ENCODE measurements around the gene TCP10L. TPM values are rescaled to one million over a fixed set of nuclear protein-coding genes. Genes with fewer than 3 reads are reported as not detected.
"Not testable (repeated sequence)": the region's sequence is repeated elsewhere in the genome, so short reads cannot be mapped to it uniquely, and the experiment has no call there.

TCP10L gene, protein sequence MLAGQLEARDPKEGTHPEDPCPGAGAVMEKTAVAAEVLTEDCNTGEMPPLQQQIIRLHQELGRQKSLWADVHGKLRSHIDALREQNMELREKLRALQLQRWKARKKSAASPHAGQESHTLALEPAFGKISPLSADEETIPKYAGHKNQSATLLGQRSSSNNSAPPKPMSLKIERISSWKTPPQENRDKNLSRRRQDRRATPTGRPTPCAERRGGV
- under 0.01 and 0.06 TPM in 2 replicates for total RNA-seq

DNA sequence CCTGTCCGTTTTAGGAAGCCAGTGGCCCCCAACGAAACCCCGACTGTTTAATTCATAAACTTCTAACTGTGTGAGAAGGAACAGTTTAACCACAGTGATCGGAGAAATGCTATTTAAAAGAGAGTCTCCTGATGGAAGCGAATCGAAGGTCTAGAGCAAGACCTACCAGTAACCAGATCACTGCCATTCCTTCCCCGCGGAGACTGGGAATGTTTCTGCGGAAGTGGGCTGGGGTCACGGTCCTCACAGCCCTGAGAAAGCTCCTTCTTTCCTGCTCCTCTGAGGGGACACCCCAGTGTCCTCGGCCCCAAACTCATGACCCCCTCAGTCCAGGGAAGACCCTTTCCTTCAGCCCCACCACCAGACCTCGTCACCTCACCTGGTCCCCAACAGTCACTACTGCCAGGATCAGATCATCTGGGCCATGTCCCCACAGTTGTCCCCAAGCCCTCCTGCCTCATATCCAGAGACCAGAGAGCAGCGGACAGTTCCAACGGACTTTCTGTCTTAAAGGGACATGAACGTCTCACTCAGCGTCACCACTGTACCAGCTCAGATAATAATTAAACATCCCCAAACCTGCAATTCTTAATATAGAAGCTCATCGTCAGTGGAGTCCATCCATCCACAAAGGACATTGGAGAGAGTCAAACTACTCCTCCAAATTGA lies at the start of gene TCP10L:
TSS of gene TCP10L (minus strand) at position 482 of the 669 bp plus-strand sequence. CDS start 1,219 bp downstream, outside the sequence.
- DNase-seq (ENCODE audit: low read depth): no peak
- H3K4me3 ChIP-seq (ENCODE audit: low read depth, low read length): no peak within 1 kb of the TSS
- TF ChIP-seq, protein P1, sequence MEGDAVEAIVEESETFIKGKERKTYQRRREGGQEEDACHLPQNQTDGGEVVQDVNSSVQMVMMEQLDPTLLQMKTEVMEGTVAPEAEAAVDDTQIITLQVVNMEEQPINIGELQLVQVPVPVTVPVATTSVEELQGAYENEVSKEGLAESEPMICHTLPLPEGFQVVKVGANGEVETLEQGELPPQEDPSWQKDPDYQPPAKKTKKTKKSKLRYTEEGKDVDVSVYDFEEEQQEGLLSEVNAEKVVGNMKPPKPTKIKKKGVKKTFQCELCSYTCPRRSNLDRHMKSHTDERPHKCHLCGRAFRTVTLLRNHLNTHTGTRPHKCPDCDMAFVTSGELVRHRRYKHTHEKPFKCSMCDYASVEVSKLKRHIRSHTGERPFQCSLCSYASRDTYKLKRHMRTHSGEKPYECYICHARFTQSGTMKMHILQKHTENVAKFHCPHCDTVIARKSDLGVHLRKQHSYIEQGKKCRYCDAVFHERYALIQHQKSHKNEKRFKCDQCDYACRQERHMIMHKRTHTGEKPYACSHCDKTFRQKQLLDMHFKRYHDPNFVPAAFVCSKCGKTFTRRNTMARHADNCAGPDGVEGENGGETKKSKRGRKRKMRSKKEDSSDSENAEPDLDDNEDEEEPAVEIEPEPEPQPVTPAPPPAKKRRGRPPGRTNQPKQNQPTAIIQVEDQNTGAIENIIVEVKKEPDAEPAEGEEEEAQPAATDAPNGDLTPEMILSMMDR (conservative IDR thresholded peaks at IDR 0.05; ENCODE audit: low read depth, low read length): no peak

DNA sequence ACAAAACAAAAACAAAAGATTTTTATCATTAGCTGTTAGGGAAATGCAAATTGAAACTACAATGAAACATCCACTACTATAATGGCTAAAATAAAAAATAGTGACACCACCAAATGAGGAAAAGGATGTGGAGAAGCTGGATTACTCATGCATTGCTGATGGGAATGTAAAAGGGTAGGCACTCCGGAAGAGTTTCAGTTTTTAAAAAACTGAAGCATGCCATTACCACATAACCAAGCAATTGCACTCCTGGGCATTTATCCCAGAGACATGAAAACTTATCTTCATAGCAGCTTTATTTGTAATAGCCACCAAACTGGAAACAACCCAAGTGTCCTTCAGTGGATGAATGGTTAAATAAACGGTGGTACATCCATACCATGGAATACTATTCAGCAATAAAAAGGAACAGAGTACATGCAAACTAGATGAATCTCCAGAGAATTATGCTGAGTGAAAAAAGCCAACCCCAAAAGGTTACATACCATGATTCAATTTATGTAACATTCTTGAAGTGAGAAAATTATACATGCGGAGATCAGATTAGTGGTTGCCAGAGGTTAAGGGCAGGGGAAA lies 41.4 kb upstream of the TCP10L start:
- no peak for DNase-seq (ENCODE audit: low read depth)
- H3K4me3 ChIP-seq (ENCODE audit: low read depth, low read length): no peak overlapping the region
- TF ChIP-seq, protein P1 (conservative IDR thresholded peaks at IDR 0.05; ENCODE audit: low read depth, low read length): no peak

DNA sequence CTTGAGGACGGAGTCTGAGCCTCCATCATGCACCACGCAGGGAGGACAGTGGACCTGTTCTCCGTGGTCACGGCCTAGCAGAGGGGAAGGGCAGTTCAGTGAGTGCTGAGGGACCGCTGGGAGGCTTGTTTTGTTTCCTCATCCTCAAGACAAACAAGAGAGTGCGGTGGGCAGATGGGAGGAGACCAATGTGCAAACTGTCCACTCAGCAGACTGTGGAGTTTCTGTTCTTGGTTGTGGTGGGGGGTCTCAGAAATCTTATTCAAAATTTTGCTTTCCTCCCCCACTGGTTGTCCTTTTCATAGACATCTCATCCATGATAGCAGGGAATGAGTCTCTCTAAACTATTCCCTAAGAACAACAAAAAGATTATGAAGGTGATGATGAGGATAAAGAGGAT lies 32.9 kb upstream of the TCP10L start:
- H3K4me3 ChIP-seq (ENCODE audit: low read depth, low read length); DNase-seq (ENCODE audit: low read depth): not testable (repeated sequence)

DNA sequence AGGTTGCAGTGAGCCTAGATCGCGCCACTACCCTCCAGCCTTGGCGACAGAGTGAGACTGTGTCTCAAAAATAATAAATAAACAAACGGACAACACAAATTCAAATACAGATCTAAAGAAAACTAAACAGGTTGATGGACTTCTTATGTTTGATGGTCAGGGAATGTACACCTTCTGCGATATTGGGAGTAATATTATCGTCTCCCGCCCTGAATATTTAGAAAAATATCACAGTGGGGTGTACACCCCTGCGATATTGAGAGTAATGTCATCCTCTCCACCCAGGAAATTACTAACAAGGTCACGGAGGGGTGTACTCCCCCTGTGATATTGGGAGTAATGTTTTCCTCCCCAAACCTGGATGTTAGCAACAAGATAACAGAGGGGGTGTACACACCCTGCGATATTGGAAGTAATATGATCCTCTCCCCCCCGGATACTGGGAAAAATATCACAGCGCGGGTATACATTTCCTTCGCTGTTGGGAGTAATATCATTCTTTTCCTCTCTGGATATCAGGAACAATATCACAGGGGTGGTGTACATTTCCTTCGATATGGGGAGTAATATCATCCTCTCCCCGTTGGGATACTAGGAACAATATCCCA lies 28.2 kb upstream of the TCP10L start:
- DNase-seq (ENCODE audit: low read depth): no peak
- TF ChIP-seq, protein P1 (conservative IDR thresholded peaks at IDR 0.05; ENCODE audit: low read depth, low read length): no peak
- peak overlapping the region; percentile 99 for H3K4me3 ChIP-seq (ENCODE audit: low read depth, low read length)

DNA sequence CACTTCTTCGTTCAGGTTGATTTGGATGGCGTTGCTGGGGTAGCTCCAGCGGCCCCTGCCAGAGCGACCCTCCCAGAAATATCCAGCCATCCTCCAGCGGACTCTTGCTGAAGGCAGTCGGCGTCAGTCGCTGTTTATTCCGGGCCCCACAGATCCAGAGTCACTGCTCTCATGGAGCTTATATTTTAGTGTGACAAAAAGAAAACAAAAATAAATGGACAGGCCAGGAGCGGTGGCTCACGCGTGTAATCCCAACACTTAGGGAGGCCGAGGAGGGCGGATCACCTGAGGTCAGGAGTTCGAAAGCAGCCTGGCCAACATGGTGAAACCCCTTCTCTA lies 27.6 kb upstream of the TCP10L start:
- TF ChIP-seq, protein P1 (conservative IDR thresholded peaks at IDR 0.05; ENCODE audit: low read depth, low read length): no peak
- peak overlapping the region; percentile 99 for H3K4me3 ChIP-seq (ENCODE audit: low read depth, low read length)
- DNase-seq (ENCODE audit: low read depth): no peak

DNA sequence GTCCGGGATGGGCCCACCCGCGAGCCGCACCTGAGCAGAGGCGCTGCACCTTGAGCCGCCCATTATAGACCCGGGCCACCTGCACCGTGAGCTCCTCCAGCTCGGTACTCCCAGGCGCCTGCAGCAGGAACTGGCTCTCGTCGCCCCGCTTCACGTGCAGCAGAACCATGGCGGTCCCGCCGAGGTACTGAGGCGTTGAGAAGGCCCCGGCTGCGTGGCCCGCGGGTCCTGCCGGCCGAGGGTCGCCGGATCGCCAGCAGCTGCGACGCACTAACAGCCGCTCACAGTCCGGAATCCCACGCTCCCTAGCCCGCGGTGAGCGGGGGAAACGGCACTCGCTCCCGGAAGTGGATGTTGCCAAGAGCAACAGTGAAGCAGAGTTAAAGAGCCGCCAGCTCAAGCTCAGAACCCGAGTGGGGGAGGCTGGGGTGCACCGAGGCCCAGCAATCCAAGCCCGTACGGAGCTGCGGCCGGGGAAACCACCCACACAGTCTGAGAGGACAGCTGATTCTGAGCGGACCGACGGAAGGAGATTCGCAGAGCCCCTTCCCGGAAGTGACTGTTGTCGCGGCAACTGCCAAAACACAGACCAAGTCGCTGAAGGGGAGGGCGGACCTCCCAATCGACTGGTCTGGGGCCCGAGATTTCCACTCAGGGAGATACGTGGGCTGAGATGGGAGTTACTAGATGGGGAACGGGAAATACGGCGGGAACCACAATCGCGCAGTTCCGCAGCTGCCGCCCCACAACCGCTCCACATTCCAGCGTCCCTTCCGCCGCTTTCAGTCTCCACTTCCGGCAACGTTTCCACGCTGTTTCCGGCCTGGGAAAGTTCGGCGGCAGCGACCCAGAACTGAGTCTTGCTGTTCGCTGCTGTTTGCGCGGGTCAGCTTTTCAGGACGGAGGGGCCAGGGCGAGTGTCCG lies 27.0 kb upstream of the TCP10L start, which contains the start of gene CFAP298:
TSS of gene CFAP298 (minus strand) at position 303 of the 924 bp plus-strand sequence. CDS start at position 169, 134 bp downstream.
- TF ChIP-seq, protein P1 (conservative IDR thresholded peaks at IDR 0.05; ENCODE audit: low read depth, low read length): no peak
- peak within 1 kb of the TSS; percentile 99 for H3K4me3 ChIP-seq (ENCODE audit: low read depth, low read length)
- DNase-seq (ENCODE audit: low read depth): peak; percentile 80
